GM23338 (cell line): ENCODE results near the gene SLC22A4. TPM values are rescaled to one million over a fixed set of nuclear protein-coding genes. Genes with fewer than 3 reads are reported as not detected.

Source experiments
- ATAC-seq: fragments of 200-7000 bp; cut with Tn5 transposase; 3 replicates; pipeline ENCODE4 v1.9.1; 2020
- DNase-seq: peaks from one replicate; pipeline ENCODE4 v3.0.0-alpha.2; 2015; ENCODE audit warnings: low spot score
- H2AFZ ChIP-seq: fragments of 200-600 bp; sonication (generic); 2 replicates; pipeline ENCODE4 v1.8.0; 2016; ENCODE audit warnings: antibody characterized with exemption, mild to moderate bottlenecking, moderate library complexity
- H3F3A ChIP-seq: fragments of 200-600 bp; sonication (generic); replicated peaks from 2 replicates; pipeline ENCODE4 v1.8.0; 2017; ENCODE audit warnings: antibody characterized with exemption, mixed run types, low read depth
- H3K27ac ChIP-seq: fragments of 200-600 bp; sonication (generic); 2 replicates; pipeline ENCODE4 v1.6.1; 2016; ENCODE audit warnings: low read depth
- H3K27me3 ChIP-seq: fragments of 200-600 bp; sonication (generic); 2 replicates; pipeline ENCODE4 v1.8.0; 2016; ENCODE audit warnings: mild to moderate bottlenecking, mixed run types, moderate library complexity; ENCODE audit not compliant: insufficient read depth
- H3K36me3 ChIP-seq: fragments of 200-600 bp; sonication (generic); 2 replicates; pipeline ENCODE4 v1.8.0; 2016; ENCODE audit warnings: mild to moderate bottlenecking; ENCODE audit not compliant: insufficient read depth
- H3K4me1 ChIP-seq: fragments of 200-600 bp; sonication (generic); 2 replicates; pipeline ENCODE4 v1.8.0; 2016; ENCODE audit warnings: mild to moderate bottlenecking, moderate library complexity; ENCODE audit not compliant: insufficient read depth
- H3K4me2 ChIP-seq: fragments of 200-600 bp; sonication (generic); 2 replicates; pipeline ENCODE4 v1.7.1; 2017; ENCODE audit warnings: mixed run types
- H3K4me3 ChIP-seq: fragments of 200-600 bp; sonication (generic); 2 replicates; pipeline ENCODE4 v1.6.1; 2016; ENCODE audit warnings: mixed run types
- H3K79me2 ChIP-seq: fragments of 200-600 bp; sonication (generic); replicated peaks from 2 replicates; pipeline ENCODE4 v1.8.0; 2017; ENCODE audit warnings: mild to moderate bottlenecking; ENCODE audit not compliant: insufficient read depth
- H3K9me2 ChIP-seq: fragments of 200-600 bp; sonication (generic); 2 replicates; pipeline ENCODE4 v1.8.0; 2017; ENCODE audit not compliant: insufficient read depth
- H4K20me1 ChIP-seq: fragments of 200-600 bp; sonication (generic); replicated peaks from 2 replicates; pipeline ENCODE4 v1.8.0; 2017; ENCODE audit warnings: mild to moderate bottlenecking; ENCODE audit not compliant: insufficient read depth
- H3K27ac Mint-ChIP-seq: 2 replicates; pipeline ENCODE4 v1.8.0; 2020; ENCODE audit warnings: inconsistent platforms, mild to moderate bottlenecking, moderate library complexity, mixed read lengths
- H3K27me3 Mint-ChIP-seq: 3 replicates; pipeline ENCODE4 v1.8.0; 2022; ENCODE audit warnings: low read depth, mild to moderate bottlenecking, moderate library complexity, mixed read lengths, inconsistent platforms; ENCODE audit not compliant: insufficient read depth, poor library complexity
- H3K36me3 Mint-ChIP-seq: 3 replicates; pipeline ENCODE4 v1.8.0; 2021; ENCODE audit warnings: low read depth, mild to moderate bottlenecking, inconsistent platforms, moderate library complexity, mixed read lengths
- H3K4me1 Mint-ChIP-seq: 3 replicates; pipeline ENCODE4 v1.8.0; 2020; ENCODE audit warnings: mild to moderate bottlenecking, inconsistent platforms, mixed read lengths
- H3K4me3 Mint-ChIP-seq: 3 replicates; pipeline ENCODE4 v1.8.0; 2021; ENCODE audit warnings: moderate library complexity, mild to moderate bottlenecking, inconsistent platforms, mixed read lengths
- H3K9me3 Mint-ChIP-seq: 3 replicates; pipeline ENCODE4 v1.8.0; 2020; ENCODE audit warnings: moderate library complexity, mild to moderate bottlenecking, inconsistent platforms, mixed read lengths
- CREB1 ChIP-seq: fragments of 250-450 bp; sonication (Bioruptor Pico); IDR thresholded peaks from 2 replicates; pipeline ENCODE4 v1.5.0; 2020; ENCODE audit warnings: low read depth, mild to moderate bottlenecking, moderate library complexity
- EZH2 ChIP-seq: fragments of 200-600 bp; sonication (generic); IDR thresholded peaks from one replicate; pipeline ENCODE4 v1.8.0; 2017; ENCODE audit warnings: antibody characterized with exemption, mild to moderate bottlenecking, low read depth; ENCODE audit not compliant: unreplicated experiment
- EZH2phosphoT487 ChIP-seq: fragments of 200-600 bp; sonication (generic); IDR thresholded peaks from one replicate; pipeline ENCODE4 v1.8.1; 2018; ENCODE audit warnings: antibody characterized with exemption; ENCODE audit not compliant: unreplicated experiment
- JUNB ChIP-seq: IDR thresholded peaks from one replicate; pipeline ENCODE4 v1.6.1; 2016; ENCODE audit warnings: antibody characterized with exemption; ENCODE audit not compliant: unreplicated experiment
- NANOG ChIP-seq: IDR thresholded peaks from 2 replicates; pipeline ENCODE4 v1.6.1; 2016; ENCODE audit warnings: antibody characterized with exemption, borderline replicate concordance
- POLR2AphosphoS5 ChIP-seq: IDR thresholded peaks from 2 replicates; pipeline ENCODE4 v1.6.1; 2016; ENCODE audit warnings: antibody characterized with exemption, low read depth
- REST ChIP-seq: IDR thresholded peaks from one replicate; pipeline ENCODE4 v1.6.1; 2018; ENCODE audit warnings: antibody characterized with exemption; ENCODE audit not compliant: unreplicated experiment
- STAT1 ChIP-seq: IDR thresholded peaks from one replicate; pipeline ENCODE4 v1.6.1; 2016; ENCODE audit warnings: antibody characterized with exemption; ENCODE audit not compliant: unreplicated experiment
- ZNF114 ChIP-seq: fragments of 250-450 bp; sonication (Bioruptor Pico); IDR thresholded peaks from 2 replicates; pipeline ENCODE4 v1.5.0; 2020; ENCODE audit warnings: mild to moderate bottlenecking, moderate library complexity
- ZNF331 ChIP-seq: fragments of 250-450 bp; sonication (Bioruptor Pico); IDR thresholded peaks from 2 replicates; pipeline ENCODE4 v1.5.0; 2020; ENCODE audit warnings: low read depth, mild to moderate bottlenecking, moderate library complexity
- ZNF462 ChIP-seq: fragments of 250-450 bp; sonication (Bioruptor Pico); IDR thresholded peaks from 2 replicates; pipeline ENCODE4 v1.5.0; 2020; ENCODE audit warnings: mild to moderate bottlenecking, moderate library complexity
- polyA plus RNA-seq: library from polyadenylated mRNA; unstranded; fragments of >200 nt; fragmentation: Nextera tagmentation; extraction: Ambion mirVana; gene quantifications from 2 replicates; pipeline ENCODE4 v1.2.1, GENCODE V29; 2016
- total RNA-seq: library from RNA; depleted of rRNA; stranded (reverse); fragments of >200 nt; shearing (Covaris generic); gene quantifications from 2 replicates; pipeline ENCODE4 v1.2.3, GENCODE V29; 2014
- TF ChIP-seq, protein P1 (sequence below): IDR thresholded peaks from 2 replicates; pipeline ENCODE4 v1.6.1; 2016; ENCODE audit warnings: antibody characterized with exemption
- TF ChIP-seq, protein P2 (sequence below), 2 experiments: fragments of 200-600 bp in 1 of 2; sonication (generic) in 1 of 2; conservative IDR thresholded peaks; 2 replicates each; pipeline versions ENCODE4 v1.5.1 to v1.6.1; 2016 to 2017; ENCODE audit warnings: antibody characterized with exemption in 2 of 2, low read depth in 2 of 2, mild to moderate bottlenecking in 2 of 2, moderate library complexity in 1 of 2

The SLC22A4 gene
- total and polyA plus RNA-seq, 2 experiments from 2014 or later = 0.28 to 0.40 TPM

- Mint-ChIP-seq H3K9me3 (no peaks in the 10 kb centered on the region), H3K27ac (no peak overlapping the region), H3K27me3 (no peaks in the 10 kb centered on the region), H3K4me3 (no peak overlapping the region), H3K4me1 (peaks cover 16% of the 10 kb centered on the region), H3K36me3 (no peaks in the 10 kb centered on the region)
- no peak for ATAC-seq
- Histone ChIP-seq H3K9me2 (no peaks in the 10 kb centered on the region), H3K4me3 (no peak overlapping the region), H3K4me2 (no peak overlapping the region), H3K27me3 (no peaks in the 10 kb centered on the region), H3K27ac (no peak overlapping the region), H3K79me2 (no peaks in the 10 kb centered on the region), H2AFZ (no peak overlapping the region), H3F3A (no peaks in the 10 kb centered on the region), H3K4me1 (peaks cover 11% of the 10 kb centered on the region), H3K36me3 (no peaks in the 10 kb centered on the region), H4K20me1 (no peaks in the 10 kb centered on the region)
- TF ChIP-seq STAT1 = no peak
- no peak for TF ChIP-seq CREB1
- TF ChIP-seq EZH2 = no peak
- TF ChIP-seq POLR2AphosphoS5 = no peak
- no peak for TF ChIP-seq ZNF331
- TF ChIP-seq REST = no peak
- TF ChIP-seq, protein P1, sequence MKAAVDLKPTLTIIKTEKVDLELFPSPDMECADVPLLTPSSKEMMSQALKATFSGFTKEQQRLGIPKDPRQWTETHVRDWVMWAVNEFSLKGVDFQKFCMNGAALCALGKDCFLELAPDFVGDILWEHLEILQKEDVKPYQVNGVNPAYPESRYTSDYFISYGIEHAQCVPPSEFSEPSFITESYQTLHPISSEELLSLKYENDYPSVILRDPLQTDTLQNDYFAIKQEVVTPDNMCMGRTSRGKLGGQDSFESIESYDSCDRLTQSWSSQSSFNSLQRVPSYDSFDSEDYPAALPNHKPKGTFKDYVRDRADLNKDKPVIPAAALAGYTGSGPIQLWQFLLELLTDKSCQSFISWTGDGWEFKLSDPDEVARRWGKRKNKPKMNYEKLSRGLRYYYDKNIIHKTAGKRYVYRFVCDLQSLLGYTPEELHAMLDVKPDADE = no peak
- TF ChIP-seq JUNB = no peak
- no peak for TF ChIP-seq NANOG
- TF ChIP-seq, protein P2, sequence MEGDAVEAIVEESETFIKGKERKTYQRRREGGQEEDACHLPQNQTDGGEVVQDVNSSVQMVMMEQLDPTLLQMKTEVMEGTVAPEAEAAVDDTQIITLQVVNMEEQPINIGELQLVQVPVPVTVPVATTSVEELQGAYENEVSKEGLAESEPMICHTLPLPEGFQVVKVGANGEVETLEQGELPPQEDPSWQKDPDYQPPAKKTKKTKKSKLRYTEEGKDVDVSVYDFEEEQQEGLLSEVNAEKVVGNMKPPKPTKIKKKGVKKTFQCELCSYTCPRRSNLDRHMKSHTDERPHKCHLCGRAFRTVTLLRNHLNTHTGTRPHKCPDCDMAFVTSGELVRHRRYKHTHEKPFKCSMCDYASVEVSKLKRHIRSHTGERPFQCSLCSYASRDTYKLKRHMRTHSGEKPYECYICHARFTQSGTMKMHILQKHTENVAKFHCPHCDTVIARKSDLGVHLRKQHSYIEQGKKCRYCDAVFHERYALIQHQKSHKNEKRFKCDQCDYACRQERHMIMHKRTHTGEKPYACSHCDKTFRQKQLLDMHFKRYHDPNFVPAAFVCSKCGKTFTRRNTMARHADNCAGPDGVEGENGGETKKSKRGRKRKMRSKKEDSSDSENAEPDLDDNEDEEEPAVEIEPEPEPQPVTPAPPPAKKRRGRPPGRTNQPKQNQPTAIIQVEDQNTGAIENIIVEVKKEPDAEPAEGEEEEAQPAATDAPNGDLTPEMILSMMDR (conservative IDR thresholded peaks at IDR 0.05; ENCODE audit: low read depth in 2 of 2) = no peak
- TF ChIP-seq EZH2phosphoT487 = no peak
- TF ChIP-seq ZNF462 (CRISPR knock-in tag) = no peak
- no peak for TF ChIP-seq ZNF114 (CRISPR knock-in tag)
- no peak for DNase-seq
Measured at GRCh38 chr5:132389051-132389331, 94.8 kb downstream of the SLC22A4 start.
